MV-4-11 (cell line): ENCODE data around the gene SVBP.
"Not testable (repeated sequence)": the region's sequence is repeated elsewhere in the genome, so short reads cannot be mapped to it uniquely, and the experiment has no call there.

ENCODE experiments used
- DNase-seq: peaks from one replicate; lab custom pipeline; 2025; lab: John Stamatoyannopoulos, UW

The SVBP gene, protein sequence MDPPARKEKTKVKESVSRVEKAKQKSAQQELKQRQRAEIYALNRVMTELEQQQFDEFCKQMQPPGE

DNA sequence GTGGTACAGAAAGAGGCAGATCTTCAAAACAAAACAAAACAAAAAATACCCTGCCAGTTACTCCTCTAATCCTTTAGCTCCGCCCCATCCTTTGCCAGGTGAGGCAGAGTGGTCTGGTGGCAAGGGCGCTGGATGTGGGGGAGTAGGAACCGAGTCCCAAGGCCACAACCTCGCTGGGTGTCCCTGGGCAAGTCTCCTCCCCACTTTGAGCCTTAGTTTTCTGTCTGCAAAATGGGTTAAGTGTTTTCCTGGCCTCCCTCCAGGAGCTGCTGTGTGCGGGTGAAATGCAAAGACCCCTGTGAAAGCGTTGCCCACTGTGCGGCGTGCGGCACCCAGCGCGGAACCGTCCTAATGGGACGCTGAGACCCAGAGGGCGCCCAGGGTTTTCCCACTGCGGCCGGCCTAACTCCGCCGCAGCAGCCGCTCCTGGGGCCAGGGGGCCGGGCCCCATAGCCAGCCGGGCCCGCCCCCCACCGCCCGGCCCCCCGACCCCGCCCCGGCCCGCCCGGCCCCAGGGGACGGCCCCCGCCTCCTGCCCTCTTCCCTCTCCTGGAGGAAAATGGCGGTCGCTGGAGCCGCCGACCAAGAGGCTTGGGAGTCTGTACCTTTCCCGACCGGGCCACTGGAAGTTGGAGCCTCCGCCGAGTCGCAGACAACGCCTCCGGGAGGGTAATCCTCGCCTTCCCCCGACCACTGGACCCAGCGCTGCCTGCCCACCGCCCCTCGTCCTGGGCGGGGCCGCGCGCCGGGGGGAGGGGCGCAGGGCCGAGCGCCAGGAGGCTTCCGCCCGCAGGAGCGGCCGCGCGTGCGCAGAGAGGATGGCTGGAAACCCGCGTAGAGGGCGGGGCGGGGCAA, at the start of gene SVBP, which contains the start of gene ERMAP:
TSS of gene SVBP (minus strand) at position 813 of the 855 bp plus-strand sequence. CDS start 853 bp downstream, outside the sequence.
TSS of gene ERMAP (plus strand) at position 538 of the 855 bp plus-strand sequence. CDS start 13,327 bp downstream, outside the sequence.
- peak; percentile 75 for DNase-seq

DNA sequence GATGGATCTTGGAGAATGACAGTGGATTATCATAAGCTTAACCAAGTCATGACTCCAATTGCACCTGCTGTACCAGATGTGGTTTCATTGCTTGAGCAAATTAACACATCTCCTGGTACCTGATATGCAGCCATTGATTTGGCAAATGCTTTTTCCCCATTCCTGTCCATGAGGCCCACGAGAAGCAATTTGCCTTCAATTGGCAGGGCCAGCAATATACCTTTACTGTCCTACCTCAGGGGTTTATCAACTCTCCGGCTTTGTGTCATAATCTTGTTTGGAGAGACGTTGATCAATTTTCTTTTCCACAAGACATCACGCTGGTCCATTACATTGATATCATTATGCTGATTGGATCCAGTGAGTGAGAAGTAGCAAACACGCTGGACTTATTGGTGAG, 49.4 kb upstream of the SVBP start:
- no peak for DNase-seq

DNA sequence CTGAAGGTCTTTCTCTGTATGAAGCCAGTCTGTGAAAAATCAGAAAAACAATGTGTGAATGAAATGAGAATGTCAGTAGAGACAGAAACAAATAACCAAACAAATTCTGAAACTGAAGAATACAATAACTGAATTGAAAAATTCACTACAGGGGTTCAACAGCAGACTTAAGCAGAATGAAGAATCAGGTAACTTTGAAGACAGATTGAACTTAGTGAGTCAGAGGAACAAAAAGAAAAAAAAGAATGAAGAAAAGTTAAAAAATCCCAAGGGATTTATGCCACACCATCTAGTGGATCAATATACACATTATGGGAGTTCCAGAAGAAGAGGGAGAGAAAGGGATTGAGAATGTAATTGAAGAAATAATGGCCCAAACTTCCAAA, 43.8 kb upstream of the SVBP start:
- DNase-seq = no peak

DNA sequence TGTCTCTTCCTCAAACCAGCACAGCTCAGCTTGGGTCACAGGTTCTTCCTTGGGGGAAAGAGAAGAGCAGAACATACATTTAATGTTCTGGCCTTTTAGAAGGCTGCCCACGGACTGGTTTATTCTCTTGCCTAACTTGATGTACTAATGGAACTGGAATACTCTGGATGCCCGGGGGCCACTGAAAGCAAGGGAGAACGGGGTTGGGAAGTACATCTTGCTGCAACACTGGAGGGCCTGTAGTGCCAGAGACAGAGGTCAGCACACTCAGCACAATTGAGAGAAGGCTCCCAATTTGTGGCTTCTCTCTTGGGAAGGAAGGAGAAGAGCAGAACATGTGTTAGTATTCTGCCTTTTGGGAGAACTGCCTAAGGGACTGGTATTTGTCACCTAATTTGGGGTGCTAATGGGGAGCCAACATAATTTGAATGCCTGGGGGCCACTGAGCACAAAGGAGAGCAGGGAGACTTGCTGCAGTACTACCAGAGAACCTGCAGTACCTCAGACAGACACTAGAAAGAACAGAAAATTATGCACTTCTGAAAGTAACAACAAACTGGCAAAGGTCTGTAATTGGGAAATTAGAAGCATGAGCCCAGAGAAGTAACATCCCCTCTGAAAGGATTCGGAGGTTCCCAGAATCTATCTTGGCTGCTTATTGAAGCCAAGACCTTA, 43.3 kb upstream of the SVBP start:
- no peak for DNase-seq

DNA sequence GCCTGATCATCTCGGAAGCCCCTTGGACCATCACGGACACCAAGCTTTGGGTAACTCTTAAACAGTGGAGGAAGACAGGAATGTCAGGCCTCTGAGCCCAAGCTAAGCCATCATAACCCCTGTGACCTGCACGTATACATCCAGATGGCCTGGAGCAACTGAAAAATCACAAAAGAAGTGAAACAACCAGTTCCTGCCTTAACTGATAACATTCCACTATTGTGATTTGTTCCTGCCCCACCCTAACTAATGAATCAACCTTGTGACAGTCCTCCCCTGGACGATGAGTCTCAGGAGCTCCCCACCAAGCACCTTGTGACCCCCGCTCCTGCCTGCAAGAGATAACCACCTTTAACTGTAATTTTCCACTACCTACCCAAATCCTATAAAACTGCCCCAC, 42.2 kb upstream of the SVBP start:
- not testable (repeated sequence) for DNase-seq

DNA sequence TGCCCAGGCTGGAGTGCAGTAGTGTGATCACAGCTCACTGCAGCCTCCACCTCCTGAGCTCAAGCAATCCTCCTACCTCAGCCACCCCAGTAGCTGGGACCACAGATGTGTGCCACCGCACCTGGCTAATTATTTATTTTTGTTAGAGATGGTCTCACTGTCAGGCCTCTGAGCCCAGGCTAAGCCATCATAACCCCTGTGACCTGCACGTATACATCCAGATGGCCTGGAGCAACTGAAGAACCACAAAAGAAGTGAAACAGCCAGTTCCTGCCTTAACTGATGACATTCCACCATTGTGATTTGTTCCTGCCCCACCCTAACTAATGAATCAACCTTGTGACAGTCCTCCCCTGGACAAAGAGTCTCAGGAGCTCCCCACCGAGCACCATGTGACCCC, 39.4 kb upstream of the SVBP start:
- DNase-seq = not testable (repeated sequence)

DNA sequence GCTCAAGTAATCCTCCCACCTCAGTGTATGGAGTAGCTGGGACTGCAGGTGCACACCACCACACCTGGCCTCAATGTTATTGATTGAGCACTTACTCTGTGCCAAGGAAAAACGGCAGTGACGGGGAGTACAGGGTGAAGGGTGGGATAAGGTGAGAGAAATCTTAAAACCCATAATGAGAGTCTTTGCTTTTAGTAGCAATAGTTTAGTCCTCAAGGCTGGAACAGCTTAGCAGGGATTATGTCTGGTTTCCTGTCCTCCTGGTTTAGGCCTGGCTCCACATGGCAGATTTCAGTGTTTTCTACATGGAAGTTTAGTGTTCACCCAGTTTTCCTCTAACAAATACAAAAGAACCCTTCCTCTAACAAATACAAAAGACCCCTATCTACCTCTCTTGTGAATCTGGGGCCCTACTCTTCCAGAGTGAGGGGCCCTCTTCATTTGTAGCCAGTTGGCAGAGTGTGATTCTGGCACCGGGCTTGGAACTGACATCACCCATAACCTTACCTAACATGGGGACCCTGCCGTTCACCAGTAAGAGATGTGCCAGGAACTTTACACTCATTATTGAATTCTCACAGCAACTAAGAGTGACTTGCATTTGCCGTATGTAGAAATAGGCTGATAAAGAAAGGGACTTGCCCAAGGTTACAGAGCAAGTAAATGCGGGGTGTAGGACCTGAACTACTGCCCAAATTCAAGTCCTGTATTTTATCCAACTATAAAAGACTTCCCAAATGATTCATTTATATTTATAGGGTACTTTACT, 36.1 kb upstream of the SVBP start:
- no peak for DNase-seq

DNA sequence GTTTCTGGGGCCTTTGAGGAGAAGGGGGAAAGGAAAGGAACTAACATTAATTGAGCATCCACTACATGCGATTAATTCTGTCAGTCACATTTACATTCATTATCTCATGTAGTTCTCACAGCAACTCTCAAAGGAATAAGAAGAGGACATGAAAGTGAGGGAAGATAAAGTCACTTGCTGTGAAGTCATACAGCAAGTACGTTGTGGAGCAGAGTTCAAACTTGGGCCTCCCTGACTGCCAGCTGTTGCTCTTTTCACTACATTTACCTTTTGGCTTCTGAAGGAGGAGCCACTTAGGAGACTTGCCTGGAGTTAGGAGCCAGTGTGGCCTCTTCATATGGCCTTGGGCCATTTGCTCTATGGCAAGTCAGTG, 35.4 kb upstream of the SVBP start:
- no peak for DNase-seq

DNA sequence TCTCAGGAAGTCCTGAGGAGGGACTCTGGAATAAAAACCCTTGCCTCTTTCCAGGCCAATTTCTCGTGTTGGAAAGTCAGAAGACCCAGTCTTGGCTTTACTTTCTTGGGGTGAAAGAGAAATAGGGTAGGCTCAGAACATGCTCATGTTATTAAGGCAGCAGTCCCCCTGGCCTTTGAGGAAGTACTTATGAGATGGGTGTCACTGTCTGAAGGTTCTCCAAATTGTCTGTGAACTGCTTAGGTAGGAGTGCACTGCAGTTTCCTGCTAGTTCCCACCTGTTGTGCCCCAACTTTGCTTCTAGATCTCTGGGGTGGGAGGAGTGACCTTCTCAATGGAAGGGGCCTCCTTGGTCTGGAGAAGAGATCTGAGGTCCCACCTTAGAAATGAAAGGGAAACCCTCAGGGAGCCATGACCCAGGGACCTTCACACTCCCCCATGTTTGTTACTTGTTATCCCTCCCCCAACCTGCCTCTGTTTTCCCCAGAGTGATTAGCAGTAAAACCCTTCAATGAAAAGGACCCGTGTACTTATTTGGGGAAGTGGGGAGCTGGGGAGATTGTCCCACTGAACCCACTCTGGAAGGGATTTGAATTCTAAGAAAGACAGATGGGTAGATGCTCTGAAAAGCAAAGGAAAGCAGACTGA, 34.9 kb upstream of the SVBP start:
- DNase-seq = no peak

DNA sequence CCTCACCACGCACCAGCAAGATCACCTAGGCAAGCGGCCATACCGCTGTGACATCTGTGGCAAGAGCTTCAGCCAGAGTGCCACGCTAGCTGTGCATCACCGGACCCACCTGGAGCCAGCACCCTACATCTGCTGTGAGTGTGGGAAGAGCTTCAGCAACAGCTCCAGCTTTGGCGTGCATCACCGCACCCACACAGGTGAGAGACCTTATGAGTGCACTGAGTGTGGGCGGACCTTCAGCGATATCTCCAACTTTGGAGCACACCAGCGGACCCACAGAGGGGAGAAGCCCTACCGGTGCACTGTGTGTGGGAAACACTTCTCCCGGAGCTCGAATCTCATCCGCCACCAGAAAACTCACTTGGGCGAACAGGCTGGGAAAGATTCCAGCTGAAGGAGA, 34.2 kb upstream of the SVBP start:
- no peak for DNase-seq

DNA sequence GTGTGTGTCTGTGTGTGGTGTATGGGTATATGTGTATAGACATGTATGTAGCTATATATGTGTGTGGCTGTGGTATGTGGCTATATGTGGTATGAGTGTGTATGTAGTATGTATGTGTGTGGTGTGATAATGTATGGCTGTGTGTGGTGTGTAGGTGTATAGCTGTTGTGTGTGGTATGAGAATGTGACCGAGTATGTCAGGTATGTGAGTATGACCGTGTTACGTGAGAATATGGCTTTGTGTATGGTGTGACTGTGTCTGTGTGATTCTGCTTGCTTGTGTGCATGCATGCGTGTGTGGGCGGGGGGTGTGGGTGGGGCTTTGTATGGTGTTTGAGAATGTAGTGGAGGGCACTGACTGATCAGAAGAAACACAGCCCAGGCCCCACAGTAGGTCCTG, 32.7 kb upstream of the SVBP start:
- DNase-seq = no peak

DNA sequence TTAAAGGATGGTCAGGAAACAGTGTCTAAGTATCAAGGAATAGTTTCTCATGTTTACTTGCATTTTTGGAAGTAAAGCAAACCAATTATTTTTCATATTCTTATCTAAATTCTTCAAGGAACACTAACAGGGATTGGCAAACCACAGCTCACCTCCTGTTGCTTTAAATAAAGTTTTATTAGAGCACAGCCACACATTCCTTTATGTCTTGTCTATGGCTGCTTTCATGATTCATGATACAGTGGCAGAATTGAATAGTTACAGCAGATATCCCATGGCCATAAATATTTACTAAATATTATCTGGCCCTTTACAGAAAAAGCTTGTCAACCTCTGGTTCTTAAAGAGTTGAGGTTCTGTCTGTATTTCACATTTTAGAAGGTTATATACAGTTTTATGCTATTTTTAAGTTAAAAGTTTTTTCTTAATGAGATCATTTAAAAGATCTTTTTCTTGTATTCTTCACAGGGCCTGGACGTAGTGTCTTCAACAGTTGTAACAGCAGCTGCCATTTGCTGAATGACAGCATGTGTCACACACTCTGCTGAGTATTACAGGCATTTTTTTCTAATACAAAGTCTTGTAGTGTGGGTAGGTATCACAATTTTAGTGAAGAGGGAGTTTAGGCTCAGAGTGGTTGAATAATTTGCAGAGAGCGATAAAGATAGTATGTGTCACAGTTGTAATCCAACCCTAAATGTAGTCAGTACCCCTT, 31.8 kb upstream of the SVBP start:
- no peak for DNase-seq

DNA sequence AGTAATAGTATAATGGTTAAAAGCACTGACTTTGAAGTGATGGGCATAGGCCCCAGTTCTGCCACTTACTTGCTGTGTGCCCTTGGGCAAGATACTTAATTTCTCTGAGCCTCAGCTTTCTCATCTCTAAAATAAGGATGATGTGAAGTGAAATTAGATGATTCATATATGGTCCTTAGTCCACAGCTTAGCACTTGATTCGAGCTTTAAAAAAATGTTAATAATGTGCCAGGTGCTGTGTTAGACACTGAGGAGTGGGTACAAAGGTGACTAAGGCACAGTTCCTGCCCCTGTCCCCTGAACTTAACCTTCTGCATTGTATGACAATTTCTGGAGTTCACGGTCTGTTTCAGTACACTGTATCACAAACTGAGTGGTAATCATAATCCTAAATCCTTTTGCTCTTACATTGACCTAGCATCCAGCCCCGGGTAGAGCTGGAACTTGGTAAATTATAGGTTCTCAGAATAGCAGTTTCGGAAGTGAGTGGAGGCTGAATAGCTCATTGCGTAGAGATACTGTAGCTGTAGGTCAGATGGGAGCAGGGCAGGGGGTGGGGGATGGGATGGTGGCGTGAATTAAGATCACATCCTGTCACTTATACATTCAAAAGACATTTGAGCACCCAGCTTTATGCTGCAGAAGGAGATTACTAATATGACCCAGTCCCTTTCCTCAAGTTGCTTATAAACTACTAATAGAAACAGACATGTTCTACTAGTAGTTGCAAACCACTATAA, 30.7 kb upstream of the SVBP start:
- DNase-seq = no peak

DNA sequence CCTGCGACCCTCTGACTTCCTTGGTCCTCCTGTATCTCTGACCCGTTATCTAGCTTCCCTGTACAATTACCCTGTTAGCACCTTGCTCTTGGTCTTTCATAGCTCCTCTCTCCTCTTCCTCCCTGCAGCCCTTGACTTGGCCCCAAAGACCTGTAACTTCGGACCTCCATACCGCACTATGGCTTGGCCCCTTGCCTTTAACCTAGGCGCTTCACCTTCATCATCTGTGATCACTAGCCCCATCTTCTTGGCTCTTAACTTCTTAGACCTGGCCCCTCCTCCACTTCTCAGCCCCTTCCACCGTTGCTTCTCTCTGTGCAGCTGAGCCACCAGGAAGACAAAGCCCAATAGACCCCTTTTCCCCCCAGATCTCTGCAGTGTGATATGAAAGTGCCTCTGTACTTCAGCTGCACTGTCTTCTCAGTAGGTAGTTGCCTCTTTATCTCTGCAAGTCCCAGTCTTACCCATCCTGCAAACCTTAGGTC, 30.0 kb upstream of the SVBP start:
- no peak for DNase-seq

DNA sequence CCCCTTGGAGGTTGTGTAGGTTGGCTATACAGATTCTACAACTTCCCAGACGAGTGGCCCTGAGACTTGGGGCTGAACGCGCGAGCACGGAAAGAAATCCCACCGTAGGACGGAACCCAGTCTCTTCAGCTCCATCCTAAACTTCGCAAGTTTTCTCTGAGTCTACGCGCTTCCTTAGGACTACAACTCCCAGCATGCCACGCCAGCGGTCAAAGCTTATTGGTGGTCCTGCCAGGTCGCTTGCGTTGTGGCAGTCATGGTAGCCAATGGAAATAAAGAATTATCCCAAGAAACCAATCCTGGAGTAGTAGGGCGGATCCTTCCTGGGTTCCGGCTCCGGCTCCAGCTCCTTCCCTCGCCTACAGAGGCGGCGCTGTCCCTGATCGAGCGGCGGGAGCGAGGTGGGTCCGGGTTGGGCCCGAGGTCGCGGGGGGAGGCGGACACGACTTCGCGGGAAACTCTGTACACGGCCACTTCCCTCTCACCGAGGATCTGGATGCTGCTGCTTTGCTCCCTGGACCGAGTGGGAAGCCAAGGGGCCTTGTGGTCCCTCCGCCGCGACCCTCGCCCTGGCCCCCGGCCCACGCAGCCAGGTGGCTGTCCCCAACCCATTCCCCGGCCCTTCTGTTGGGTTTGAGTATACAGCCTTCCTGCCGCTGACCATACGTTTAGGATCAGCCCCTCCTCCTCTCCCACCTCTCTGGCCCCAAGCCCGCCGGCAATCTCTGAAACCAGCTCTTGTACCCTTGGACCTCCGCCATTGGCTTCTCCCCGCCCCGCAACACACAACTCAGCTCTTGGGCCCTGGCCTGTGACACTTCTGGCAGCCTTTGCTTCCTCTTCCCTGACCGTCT, 29.3 kb upstream of the SVBP start, which contains the start of gene ZNF691:
TSS of gene ZNF691 (plus strand) at position 357 of the 854 bp plus-strand sequence. CDS start 3,046 bp downstream, outside the sequence.
- peak; percentile 99 for DNase-seq

DNA sequence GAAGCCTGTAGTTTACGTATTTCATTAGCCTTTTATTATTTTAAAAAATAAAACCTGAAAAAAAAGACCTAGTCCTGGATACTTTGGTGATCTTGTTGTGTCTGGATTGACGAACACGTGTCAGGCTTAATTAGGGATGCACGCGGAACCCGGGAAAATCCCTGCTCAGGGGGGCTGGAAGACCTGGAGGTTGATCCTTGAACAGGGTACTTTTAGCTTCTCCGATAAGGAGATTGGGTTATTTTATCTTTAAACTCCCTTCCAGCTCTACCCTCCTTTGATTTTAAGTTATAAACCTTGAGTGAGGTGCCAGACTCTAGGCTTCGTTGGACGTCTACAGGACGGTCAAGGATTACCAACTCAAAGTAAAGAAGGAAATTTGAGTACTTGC, 28.7 kb upstream of the SVBP start:
- no peak for DNase-seq

DNA sequence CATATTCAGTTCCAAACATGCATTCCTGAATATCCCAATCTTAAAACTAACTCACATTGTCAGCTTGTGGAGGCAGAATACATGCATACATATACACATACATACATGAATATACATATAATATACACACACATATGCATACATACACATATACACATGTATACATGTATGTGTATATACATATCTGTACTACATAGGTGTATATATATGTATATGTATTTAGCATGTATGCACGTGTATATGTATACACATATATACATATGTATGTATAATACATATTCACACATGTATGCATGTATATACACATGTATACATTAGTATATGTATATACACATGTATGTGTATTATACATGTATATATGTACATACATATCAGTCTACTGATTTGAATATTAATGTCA, 28.0 kb upstream of the SVBP start:
- no peak for DNase-seq

DNA sequence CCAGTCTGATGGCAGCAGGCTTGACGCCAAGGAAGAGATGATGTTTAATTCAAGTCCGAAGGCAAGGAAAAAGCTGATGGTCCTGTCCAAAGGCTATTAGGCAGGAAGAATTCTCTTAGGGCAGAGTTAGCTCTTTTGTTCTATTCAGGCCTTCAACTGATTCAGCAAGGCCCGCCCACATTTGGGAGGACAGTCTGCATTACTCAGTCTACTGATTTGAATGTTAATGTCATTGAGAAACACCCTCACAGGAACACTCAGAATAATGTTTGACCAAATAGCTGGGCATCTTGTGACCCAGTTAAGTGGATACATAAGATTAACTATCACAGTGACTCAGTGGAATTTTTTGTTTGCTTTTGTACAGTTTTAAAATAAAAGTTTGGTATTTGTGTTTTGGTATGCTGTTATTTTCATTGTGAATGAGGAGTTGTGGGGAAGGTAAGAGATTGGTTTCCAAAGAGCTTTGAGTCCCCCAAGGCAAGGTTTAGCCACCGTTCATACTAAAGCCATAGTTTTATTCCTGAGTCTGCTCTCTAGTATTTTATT, 27.5 kb upstream of the SVBP start:
- no peak for DNase-seq
